Measurements from ENCODE around the gene TTC12. TPM values are rescaled to one million over a fixed set of nuclear protein-coding genes. Genes with fewer than 3 reads are reported as not detected.

TTC12 gene
- total and polyA plus RNA-seq, 2 of the 8 experiments (the other 6 are each of a cell fraction or from before 2014, with no cell fraction given), result 4.7 to 9.0 TPM

- Histone ChIP-seq H2AK5ac (ENCODE audit: low read depth, low read length) (no peak overlapping the region), H2AFZ (ENCODE audit: low read length) (no peak overlapping the region), H2BK15ac (ENCODE audit: low read length) (no peak overlapping the region), H3K4ac (replicated peaks; ENCODE audit: insufficient read length, low read depth, low read length) (no peak overlapping the region), H4K5ac (ENCODE audit: insufficient read length, low read depth, low read length) (no peak overlapping the region), H3K27ac (ENCODE audit: low read depth, low read length) (no peak overlapping the region), H3K36me3 (ENCODE audit: control insufficient read depth in 2 of 4, insufficient read depth in 4 of 4, low read length in 3 of 4) (no peaks in the 10 kb centered on the region), H3K9me3 (ENCODE audit: insufficient read depth in 2 of 2, low read depth in 1 of 2, low read length in 1 of 2) (no peaks in the 10 kb centered on the region), H2BK20ac (ENCODE audit: low read length) (no peak overlapping the region), H3K27me3 (replicated peaks in 1 of 4; ENCODE audit: control insufficient read depth in 3 of 4, extremely low read depth in 1 of 4, insufficient read depth in 3 of 4, low read length in 3 of 4) (no peaks in the 10 kb centered on the region), H3K4me2 (ENCODE audit: insufficient read depth in 1 of 2, low read depth in 2 of 2, low read length in 2 of 2) (no peak overlapping the region), H2BK5ac (ENCODE audit: low read depth, low read length) (no peak overlapping the region), H2BK120ac (replicated peaks; ENCODE audit: low read depth, low read length) (no peak overlapping the region), H3K9ac (replicated peaks in 1 of 4; ENCODE audit: extremely low read depth in 1 of 4, low read depth in 3 of 4, low read length in 3 of 4) (no peak overlapping the region), H3K79me1 (ENCODE audit: low read depth, low read length) (no peaks in the 10 kb centered on the region), H3K4me3 (ENCODE audit: extremely low read depth in 1 of 4, insufficient read depth in 2 of 4, low read depth in 3 of 4, low read length in 4 of 4) (no peak overlapping the region), H3K23ac (ENCODE audit: insufficient read length) (no peak overlapping the region), H4K8ac (ENCODE audit: extremely low read depth, insufficient read depth, low read length) (no peak overlapping the region), H3K23me2 (ENCODE audit: low read depth, low read length) (no peaks in the 10 kb centered on the region; the same call in 1 of the 2 replicates), H3K79me2 (ENCODE audit: control insufficient read depth in 1 of 2, insufficient read depth in 2 of 2, low read length in 2 of 2) (no peaks in the 10 kb centered on the region), H3K4me1 (replicated peaks in 1 of 4; ENCODE audit: control insufficient read depth in 3 of 4, insufficient read depth in 4 of 4, low read length in 3 of 4) (peaks cover 0 to 2% (median 0%) of the 10 kb centered on the region in 4 experiments; a peak in 1 of 7 replicates), H4K20me1 (replicated peaks in 1 of 2; ENCODE audit: control insufficient read depth in 1 of 2, insufficient read depth in 2 of 2, low read length in 2 of 2) (no peaks in the 10 kb centered on the region), H2BK12ac (ENCODE audit: low read depth, low read length) (no peak overlapping the region), H3K56ac (replicated peaks; ENCODE audit: insufficient read length, low read depth, low read length) (no peak overlapping the region), H4K91ac (replicated peaks; ENCODE audit: insufficient read length, low read length) (no peak overlapping the region), H3K14ac (ENCODE audit: insufficient read length) (no peak overlapping the region), H3K18ac (ENCODE audit: extremely low read depth, low read length) (no peak overlapping the region)
- POLR2A ChIA-PET (ENCODE audit: partially characterized antibody), result no interaction called here
- FAIRE-seq (no peak), DNase-seq (ENCODE audit: low read depth in 1 of 2, low spot score in 2 of 2) (no peak)
- CTCF ChIA-PET (ENCODE audit: partially characterized antibody), result interaction anchor here (0.8 to 1.1 kb wide), 2 partner anchors 13 to 352 kb away, joined by 3 read pairs; no protein-coding TSS in a partner anchor
- WGBS, 2 experiments (ENCODE audit: extremely low coverage in 1 of 2, insufficient coverage in 1 of 2, insufficient read length in 1 of 2, insufficient replicate concordance in 2 of 2, low coverage in 1 of 2, low lambda C conversion rate in 2 of 2, missing lambda C conversion rate in 1 of 2), result 90% methylated on average over 10 of the region's 10 CpGs; no CpG with 5 or more reads in 1 of the 2 experiments
- TF ChIP-seq GTF2F1 (IDR thresholded peaks at IDR 0.05; ENCODE audit: borderline replicate concordance, low read depth, low read length), result no peak
- no peak for TF ChIP-seq SIRT6 (IDR thresholded peaks at IDR 0.05; ENCODE audit: low read length)
- TF ChIP-seq NANOG (IDR thresholded peaks at IDR 0.05; ENCODE audit: insufficient read depth, low read depth, low read length, poor library complexity, severe bottlenecking), result no peak
- TF ChIP-seq EGR1 (IDR thresholded peaks at IDR 0.05; ENCODE audit: borderline replicate concordance, low read depth, low read length), result no peak
Measured at GRCh38 chr11:113373981-113374560, 59.7 kb downstream of the TTC12 start.
